M059J (cell line): Measurements from ENCODE around the gene KXD1. TPM values are rescaled to one million over a fixed set of nuclear protein-coding genes. Genes with fewer than 3 reads are reported as not detected.

ENCODE experiments used
- DNase-seq: peaks from one replicate; pipeline ENCODE4 v3.0.0-alpha.2; 2012; ENCODE audit warnings: low read depth
- total RNA-seq: library from RNA; depleted of rRNA; stranded (reverse); fragments of >200 nt; shearing (Covaris generic); gene quantifications from 2 replicates; pipeline ENCODE4 v1.2.3, GENCODE V29; 2014

Gene KXD1
- total RNA-seq, 1 experiment from 2014 or later, result 124 TPM

DNA sequence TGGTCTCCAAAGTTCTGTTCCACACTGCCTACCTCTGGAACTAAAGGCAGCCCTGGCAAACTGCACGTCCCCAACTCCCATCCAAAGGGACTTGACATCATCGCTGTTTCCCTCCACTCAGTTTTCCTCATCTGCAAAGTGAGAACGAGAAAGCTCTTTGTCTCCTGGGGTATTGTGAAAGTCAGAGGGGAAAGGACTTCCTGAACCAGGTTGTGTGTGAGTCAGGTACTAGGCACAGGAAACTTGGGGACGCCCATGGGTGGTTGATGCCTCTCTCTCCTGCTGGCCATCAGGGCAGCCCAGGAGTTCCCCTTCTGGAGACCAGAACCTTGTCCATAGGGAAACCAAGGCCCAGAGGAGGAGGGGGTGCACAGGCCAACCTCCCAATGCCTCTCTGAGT, 44.2 kb downstream of the KXD1 start:
- DNase-seq, result no peak

DNA sequence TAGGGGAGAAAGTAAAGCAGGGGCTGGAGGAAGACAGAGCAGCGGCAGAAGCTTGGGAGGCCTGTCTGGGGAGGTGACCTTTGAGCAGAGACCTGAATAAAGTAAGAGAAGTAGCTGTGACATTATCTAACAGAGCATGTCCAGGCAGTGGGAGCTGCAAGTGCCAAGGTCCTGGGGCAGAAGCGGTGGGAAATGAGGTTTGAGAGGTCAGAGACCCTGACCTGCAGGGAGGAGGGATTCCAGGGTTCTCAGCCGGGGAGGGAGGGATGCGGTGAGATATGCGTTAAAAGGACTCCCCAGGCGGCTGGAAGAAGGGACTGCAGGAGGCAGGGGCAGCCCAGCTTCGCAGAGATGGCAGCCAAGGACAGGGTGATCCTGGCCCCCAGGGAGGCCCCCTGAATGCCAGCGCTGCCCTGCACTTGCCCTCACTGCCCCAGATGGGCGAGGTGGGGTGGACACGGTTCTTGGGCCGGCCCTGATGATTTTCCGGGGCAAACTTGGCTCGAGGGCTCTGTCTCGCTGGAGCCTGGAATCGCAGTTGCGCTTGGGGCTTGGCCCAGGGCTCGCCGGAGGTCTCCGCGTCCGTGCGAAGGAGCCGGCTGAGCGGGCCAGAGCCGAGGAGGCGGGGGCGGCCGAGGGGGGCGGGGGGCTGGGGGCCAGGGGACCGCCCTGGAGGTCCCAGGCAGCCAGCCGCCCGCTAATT, 45.7 kb downstream of the KXD1 start:
- DNase-seq, result no peak

DNA sequence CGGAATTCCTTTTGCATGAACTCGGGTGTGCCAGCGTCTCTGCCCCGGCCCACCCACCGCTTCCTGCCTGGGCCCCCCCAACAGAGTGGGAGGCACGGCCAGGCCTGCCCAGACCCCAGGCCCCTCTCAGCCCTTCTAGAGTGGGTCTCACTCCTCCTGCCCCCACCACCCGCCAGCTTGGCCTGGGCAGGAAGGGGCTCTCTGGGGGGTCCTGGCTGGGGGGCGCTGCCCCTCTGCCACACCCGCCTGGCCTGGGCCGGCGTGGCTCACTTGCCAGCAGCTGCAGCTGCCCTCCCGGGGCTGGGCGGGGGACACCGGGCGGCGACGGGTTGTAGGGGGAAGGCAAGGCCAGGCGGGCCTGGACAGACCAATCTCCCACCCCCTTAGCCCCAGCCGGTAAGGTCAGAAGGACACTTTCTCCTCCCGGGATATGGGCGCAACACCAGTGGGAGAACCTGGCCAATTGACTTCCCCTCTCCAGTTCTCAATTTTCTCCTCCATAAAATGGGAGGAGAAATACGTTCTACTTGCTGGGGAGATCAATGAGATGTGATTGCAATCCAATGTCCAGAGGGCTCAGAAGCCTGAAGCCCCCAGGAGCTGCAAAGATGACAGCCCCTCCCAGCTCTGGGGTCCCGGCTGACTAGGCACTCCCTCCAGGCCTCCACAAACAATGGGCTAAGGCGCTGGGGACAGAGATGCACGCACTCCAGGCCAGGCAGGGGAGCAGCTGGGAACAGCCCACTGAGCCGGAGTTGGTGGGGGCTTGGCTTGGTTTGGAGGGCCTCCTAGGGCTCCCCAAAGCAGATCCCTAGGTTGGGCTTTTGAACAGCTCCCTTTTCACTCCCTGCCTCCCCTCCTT, 46.5 kb downstream of the KXD1 start:
- DNase-seq, result no peak

DNA sequence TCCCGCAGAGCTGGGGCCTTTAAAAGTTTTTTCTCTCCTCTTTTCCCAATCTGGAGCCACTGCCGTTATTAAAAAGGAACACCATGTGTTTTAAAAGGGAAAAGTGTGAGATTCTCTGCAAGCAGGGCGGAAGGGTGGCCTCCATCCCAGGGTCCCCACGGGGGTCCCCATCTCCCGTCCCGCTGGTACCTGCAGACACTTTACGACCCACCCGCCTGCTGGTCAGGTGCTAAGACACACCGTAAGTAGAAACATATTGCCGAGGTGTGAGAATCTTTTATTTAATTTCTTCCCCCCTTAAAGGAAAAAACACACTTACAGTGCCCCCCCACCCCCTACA, 47.1 kb downstream of the KXD1 start:
- no peak for DNase-seq

DNA sequence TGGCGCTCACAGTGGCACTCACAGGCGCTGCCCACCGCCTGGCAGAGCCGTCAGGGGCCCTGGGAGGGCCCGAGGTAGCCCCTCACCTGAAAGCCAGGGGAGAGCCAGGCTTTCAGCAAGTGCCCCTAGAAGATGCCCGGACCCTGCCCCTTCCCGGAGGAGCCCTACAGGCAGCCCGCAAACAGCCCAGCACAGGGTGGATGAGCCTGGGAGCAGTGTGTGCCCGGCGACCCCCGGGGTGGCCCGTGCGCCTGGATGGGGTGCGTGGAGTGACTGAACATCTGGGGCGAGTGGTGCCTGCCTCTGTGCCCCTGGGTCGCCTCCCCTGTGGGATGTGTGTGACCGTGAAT, 47.5 kb downstream of the KXD1 start:
- no peak for DNase-seq

DNA sequence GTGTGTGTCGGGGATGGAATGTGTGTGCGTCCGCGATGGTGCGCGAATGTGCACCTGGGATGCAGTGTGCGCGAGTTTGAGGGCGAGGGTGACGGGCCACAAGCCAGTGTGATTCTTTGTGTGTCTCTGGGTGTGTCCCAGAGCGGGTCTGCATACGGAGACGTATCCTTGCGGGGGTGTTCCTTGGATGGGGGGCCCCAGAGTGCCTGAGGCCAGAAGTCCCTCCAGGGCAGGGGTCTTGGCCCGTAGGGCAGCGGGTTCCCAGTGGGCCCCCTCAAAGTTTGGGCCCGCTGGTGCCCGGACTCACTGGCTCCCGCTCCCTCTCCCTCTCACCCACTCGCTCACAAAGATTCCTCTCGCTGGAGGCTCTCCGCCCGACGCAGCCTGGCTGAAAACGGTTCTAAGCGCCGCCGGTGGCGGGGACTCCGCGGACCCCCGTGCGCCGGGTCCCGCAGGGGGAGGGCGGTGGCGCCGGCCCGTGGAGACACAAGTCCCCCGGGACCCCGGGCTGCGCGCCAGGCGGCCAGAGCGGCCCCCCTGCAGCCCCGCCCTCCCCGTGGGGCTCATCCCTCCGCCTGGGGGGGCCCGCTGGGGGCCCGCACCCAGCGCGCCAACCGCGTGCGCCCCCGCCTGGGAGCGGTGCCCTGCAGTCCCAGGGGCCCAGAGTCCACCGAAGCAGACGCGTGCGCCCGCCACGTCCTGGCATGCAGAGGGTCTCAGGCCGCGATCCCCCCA, 48.0 kb downstream of the KXD1 start:
- no peak for DNase-seq

DNA sequence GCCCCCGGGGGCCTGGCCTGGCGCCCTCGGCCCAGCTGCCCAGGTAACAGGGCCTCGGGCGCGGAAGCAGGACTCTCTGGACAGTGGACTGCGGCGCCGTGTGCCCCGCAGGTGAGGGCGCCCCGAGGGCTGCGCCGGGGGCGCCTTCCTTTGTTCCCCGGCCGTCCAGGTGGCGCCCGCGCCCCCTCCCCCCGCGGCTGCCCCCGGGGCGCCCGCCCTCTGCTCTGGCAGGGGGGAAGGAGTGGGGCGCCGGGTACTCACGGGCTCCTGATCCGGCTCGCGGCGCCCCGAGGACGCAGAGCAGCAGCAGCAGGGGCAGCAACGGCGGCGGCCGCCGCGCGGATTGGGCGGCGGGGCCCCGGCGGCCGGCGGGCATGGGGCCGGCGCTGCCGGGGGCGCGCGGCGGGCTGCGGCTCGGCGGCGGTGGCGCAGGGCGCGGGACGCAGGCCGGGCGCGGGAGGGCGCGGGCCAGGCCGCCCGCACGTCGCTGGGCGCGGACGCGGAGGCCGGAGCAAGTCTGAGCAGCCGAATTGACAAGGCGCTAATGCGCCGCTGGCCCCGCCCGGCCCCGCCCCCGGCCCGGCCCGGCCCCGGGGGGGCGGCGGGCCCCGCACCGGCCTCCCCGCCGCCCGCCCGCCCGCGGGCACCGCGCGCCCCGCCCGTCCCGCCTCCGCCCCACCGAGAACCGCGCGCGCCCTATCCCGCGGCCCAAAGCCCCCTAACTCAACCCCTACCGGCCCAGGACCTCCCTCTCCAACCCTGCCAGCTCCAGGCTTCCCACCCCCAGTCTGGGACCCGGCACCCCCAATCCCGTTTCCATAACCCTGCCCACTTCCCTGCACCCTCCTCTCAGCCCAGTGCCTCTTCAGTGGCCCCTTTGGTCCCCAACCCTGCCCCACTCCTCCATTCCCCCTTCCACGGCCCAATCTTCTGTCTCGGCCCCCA, 48.9 kb downstream of the KXD1 start, which contains the start of gene CRLF1:
TSS of gene CRLF1 (minus strand) at position 519 of the 945 bp plus-strand sequence. CDS start at position 376, 143 bp downstream.
- DNase-seq, result no peak

DNA sequence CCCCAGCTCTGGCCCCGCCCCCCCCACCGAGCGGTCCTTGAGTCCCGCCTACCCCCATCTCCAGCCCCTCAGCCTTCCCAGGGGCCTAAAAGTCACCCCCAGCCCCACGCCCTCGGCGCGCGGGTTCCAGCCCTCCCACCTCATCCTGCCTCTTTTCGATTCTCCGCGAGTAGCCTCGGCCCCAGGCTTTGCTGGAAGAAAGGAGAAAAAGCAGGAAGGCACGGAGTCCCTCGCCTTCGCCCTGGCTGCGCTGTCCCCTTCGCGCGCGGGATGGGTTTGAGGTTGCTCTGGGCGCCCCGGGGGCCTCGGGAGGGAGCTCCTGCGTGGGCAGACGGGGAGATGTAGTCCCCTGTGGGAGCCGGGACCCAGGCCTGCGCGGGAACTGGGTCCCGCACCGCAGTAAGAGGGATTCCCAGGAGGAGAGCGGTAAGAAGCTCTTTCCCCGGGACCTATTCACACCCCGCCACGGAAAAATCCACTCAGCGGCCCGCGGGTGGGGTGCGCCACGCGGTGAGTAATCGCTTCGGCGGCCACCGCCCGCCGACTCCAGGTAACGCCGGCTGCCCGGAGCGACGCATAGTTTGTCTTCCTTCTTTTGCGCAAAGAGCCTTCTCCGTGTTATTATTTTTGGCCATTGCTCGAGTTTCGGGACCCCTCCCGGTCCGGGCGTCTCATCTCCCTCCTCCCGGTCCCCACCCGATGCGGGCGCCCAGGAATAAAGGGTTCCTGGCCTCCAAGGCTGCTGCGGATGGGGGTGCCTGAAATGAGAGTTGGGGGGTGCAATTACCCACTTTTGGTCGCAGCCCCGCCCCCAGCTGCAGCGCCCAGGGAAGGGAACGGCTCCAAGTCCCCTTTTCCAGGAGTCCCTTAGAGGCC, 49.8 kb downstream of the KXD1 start:
- no peak for DNase-seq

DNA sequence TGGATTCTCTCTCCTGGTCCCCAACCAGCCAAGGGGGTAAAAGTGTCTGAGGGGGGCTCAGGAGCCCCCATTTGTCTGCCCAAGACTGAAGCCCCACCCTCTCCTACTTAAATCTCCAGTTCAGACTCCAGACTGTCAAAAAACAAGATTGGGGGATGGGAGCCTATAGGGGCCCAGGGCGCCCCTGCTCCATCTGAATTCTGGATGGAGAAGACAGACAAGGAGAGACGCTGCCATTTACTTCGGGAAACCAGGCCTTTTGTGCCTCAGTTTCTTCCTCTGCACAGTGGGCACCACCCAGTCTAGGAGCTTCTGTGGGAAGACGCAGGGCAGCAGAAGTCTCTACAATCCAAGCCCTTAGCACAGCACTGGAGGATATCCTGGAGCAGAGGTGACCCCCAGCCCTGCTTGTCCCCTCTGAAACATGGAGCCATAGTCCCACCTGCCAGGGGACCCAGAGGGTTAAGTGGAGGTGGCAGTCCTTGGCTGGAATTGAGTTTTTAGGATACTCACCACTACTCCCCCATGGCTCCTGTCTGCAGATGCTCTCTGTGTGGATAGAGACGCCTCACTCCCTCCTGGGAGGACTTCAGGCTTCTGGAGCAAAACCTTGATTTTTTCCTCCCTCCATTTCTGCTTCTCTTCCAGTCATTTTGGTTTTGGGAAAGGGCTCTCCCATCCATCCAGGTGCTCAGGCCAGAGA, 50.6 kb downstream of the KXD1 start:
- DNase-seq, result no peak

DNA sequence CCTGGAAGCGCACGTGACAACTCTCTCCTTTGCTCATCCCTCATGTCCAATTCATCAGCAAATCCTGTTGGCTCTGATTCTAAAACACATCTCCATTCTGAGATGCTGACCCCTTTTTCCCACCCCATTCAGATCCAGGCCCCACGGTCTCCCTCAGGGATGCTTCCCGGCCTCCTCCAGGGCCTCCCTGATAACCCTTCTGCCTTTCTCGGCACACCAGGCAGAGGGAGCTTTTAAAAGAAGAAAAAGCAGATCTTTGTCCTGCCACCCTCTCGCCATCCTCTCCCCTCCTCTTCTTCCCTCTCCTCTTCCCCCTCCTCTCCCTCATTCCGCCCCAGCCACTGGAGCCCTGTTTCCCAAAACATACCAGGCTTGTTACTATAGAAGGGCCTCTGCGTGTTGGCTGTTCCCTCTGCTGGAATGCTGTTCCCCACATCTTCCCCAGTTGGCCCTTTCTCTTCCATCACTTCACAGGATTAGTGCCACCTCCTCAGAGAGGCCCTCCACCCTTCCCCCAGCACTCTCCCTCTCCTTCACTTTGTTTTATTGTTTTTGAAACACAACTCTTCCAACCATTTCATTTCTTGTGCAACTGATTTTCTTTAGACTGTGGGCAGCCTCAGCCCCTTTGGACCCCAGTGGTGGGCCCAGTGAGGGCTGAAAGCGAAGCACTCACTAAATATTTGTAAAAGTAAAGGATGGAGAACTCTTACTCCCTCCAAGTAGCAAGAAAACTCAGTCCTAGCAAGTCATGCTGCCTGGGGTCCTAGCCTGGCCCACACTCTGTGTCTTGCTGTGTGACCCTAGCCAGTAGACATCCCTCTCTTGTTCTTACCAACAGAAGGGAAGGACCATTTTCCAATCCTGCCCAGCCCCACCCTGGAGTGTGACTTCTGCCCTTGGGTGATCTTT, 51.4 kb downstream of the KXD1 start:
- DNase-seq, result no peak

DNA sequence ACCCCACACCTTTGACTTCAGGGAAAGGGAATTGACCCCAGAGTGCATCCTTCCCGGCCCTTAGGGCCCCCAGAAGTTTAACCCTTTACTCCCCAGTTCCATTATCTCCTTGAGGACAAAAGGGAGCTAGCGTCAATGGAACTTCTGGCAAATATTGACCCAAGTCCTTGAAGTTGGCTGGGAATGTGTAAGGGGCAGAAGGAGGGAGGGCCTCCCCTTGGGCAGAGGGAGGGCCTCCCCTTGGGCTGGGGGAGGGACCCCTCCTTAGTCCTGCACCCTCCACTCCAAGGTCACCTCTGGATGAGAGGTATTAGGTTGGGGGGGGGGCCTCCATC, 52.0 kb downstream of the KXD1 start:
- no peak for DNase-seq

DNA sequence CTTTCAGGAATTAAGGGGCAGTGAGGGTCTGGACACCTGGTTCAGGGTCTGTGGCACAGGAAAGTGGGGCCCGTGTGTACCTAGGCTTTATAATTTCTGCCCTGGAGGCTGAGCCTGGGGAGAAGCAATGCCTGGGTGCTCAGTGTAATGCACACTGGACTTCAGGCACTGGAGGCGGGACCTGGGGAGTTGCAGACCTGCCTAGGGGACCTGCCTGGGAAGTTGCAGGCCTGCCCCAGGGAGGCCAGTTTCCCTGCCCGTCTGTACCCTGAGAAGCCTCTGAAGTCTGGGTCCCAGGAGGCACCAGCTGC, 52.5 kb downstream of the KXD1 start:
- DNase-seq, result no peak

DNA sequence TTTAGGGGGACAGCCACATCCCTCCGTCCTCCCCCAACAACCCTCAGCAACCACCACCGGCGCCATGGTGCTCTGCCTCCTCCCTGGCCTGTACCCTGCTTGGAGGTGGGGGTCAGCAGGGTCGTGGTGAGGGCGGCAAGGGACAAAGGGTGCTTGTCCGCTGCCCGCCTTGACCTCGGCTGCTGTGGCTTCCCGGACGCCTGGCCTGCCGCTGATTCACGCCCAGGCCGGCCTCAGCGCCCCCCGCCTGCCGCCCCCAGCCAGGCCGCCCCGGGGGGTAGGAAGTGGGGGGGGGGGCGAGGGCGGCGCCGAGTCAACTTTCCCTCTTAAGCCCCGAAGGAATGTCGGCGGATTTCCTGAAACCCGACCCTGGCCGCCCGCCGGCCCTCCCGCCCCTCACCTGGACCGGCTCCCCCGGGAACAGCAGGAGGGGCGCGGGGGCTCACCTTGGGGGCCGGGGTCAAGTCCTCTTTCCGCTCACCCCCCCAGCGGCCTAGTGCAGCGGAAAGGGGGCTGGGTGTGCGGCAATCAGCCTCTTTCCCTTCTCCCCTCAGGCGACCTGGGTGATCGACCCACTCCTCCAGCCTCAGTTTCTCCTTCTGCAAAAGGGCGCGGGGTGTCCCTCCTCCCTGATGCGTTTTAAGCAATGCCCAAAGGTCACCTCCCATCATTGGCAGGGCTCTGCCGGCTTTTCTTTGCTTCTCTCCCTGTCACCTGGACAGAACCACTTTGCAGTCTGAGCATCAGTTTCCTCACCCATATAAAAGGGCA, 53.1 kb downstream of the KXD1 start:
- DNase-seq, result no peak

DNA sequence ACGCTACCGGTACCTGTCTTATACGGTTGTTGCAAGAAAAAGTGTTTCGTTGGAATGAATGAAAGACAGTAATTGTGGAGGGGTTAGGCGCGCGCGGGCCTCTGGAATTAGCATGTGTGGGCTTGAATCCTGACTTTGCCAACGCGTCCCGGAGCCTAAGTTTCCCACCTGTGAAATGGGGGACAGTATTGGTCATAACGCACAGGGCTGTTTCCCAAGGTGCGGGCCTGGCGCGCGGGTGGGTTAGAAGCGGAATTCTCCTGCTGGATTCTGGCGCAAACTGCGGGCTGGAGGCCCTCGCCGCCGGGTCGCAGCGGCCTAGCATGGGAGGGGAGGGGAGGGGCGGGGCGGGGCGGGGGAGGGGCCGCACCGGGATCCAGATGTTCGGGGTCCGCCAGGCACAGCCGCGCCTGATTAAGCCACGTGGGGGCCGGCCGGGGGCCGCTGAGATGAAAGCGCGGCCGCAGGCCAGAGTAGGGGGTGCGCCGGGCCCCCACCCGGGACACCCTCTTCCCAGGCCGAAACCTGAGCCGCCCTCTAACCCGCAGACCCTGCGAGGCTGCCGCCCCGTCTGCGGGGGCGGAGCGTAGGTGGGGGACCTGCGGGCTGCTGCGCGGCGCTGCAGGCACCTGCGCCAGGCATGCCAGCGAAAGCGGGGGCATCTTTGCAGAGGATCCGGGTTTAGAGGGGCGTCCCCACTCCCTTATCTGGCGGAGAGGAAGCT, 53.8 kb downstream of the KXD1 start:
- no peak for DNase-seq

DNA sequence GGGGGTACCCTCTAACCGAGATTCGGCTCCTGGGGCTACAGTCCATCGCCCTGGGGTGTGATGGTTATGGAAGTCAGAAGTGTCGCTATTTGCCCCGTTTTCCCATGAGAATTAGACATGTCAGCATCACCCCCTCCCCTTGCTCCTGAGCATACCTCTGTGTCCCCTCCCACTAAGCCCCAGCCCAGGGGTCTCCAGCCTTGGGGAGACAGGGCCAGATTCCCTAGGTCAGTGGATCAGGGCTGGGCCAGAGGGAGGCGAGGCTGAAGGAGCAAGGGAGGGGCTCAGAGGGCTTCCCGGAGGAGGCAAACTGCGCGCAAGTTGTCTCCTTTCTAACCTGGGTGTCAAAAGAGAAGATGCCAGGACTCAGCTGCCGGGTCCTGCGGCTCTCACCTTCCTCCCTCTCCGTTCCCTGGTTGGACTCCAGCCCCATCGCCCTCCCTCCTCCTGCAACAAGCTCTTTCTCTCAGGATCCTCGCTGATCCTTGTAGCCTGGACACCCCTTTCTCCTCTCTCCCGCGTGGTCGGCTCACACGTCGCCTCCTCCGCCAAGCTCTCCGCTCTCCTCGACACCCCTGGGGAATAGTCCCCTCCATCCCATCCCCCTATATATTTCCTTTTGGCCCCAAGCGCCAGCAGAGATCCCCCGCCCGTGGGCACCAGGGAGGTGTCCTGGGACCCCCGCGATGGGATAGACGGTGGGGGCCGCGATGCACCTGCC, 54.5 kb downstream of the KXD1 start:
- no peak for DNase-seq

DNA sequence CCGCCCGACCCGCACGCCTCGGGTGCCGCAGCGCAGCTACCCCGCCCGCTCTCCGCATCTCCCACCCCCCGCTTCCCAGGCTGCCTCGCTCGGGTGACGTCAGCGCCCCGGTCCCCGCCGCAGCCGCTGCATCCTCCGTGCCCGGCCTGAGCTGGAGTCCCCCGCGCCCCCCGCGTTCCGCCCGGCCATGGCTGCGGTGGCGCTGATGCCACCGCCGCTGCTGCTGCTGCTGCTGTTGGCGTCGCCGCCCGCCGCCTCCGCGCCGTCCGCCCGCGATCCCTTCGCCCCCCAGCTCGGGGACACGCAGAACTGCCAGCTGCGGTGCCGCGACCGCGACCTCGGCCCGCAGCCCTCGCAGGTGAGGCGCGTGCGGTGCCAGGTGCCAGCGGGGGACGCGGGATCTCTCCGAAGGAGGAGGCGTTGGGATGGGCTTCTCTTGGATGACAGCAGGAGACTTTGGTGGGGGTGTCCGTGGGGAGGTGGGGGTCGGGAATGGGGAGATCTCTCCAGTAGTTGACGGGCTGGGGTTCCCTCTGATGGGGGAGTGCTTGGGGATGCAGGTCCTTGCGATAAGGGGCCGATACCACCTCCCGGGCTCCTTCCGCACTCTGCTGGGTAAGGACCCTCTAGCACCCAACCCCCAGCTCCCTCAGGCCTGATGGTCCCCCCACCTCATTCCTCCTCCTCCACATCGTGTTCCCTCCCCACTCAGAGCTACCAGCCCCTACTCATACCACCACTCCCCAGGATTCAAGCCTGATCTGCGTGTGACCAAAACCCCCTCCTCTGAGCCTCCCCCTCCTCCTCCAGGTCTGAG, 55.3 kb downstream of the KXD1 start, which contains the start of gene TMEM59L:
TSS of gene TMEM59L (plus strand) at position 99 of the 817 bp plus-strand sequence. CDS start at position 188, 89 bp downstream.
- no peak for DNase-seq
